IMR-90 (cell line): Measurements from ENCODE around the gene CLDN2. TPM values are rescaled to one million over a fixed set of nuclear protein-coding genes. Genes with fewer than 3 reads are reported as not detected.

Source experiments
- ATAC-seq: fragments of 200-7000 bp; cut with Tn5 transposase; 2 replicates; pipeline ENCODE4 v1.9.1; 2020; ENCODE audit warnings: low read depth, mild to moderate bottlenecking, moderate library complexity
- BruUV-seq: library from RNA; stranded (reverse); fragments of 400-500 nt; replicated peaks from 2 replicates; lab custom pipeline; 2021; lab: Mats Ljungman, UMichigan
- CTCF ChIA-PET: fragments of 300-600 bp; formaldehyde crosslinking; extraction: SDS; loops from one replicate; lab custom pipeline; 2021; ENCODE audit warnings: antibody characterized with exemption; lab: Yijun Ruan, JAX
- POLR2A ChIA-PET: fragments of 300-600 bp; sonication (Branson Sonifier 250); formaldehyde crosslinking; loops from one replicate; lab custom pipeline; 2022; ENCODE audit warnings: antibody characterized with exemption; ENCODE audit not compliant: unreplicated experiment; lab: Charles Lee
- DNase-seq: peaks from one replicate; pipeline ENCODE4 v3.0.0; 2013
- H2AFZ ChIP-seq: replicated peaks from 2 replicates; pipeline ENCODE3; 2013; ENCODE audit warnings: low read length, mild to moderate bottlenecking; ENCODE audit not compliant: poor library complexity
- H2AK5ac ChIP-seq: 2 replicates; pipeline ENCODE4 v1.6.1; 2013; ENCODE audit warnings: low read depth, low read length, inconsistent platforms
- H2AK9ac ChIP-seq: replicated peaks from 2 replicates; pipeline ENCODE3; 2013; ENCODE audit warnings: mild to moderate bottlenecking, low read depth, low read length, moderate library complexity; ENCODE audit not compliant: poor library complexity
- H2BK120ac ChIP-seq: 2 replicates; pipeline ENCODE4 v1.6.1; 2013; ENCODE audit warnings: low read depth, low read length, inconsistent platforms
- H2BK15ac ChIP-seq: 3 replicates; pipeline ENCODE4 v1.6.1; 2013; ENCODE audit warnings: low read depth, low read length, inconsistent platforms
- H2BK20ac ChIP-seq: 2 replicates; pipeline ENCODE4 v1.6.1; 2013; ENCODE audit warnings: low read depth, mild to moderate bottlenecking, inconsistent platforms, low read length, moderate library complexity
- H2BK5ac ChIP-seq: 2 replicates; pipeline ENCODE4 v1.6.1; 2013; ENCODE audit warnings: mild to moderate bottlenecking, low read depth, low read length, inconsistent platforms; ENCODE audit not compliant: poor library complexity, severe bottlenecking
- H3K14ac ChIP-seq: replicated peaks from 2 replicates; pipeline ENCODE4 v1.6.1; 2013; ENCODE audit warnings: low read depth, low read length, inconsistent platforms
- H3K18ac ChIP-seq: 2 replicates; pipeline ENCODE4 v1.6.1; 2013; ENCODE audit warnings: low read depth, low read length, control low read depth
- H3K23ac ChIP-seq: 2 replicates; pipeline ENCODE4 v1.6.1; 2013; ENCODE audit warnings: low read depth, low read length, inconsistent platforms
- H3K27ac ChIP-seq: 2 replicates; pipeline ENCODE4 v1.5.1; 2013; ENCODE audit warnings: mild to moderate bottlenecking, control low read depth, low read length; ENCODE audit not compliant: insufficient read depth
- H3K27me3 ChIP-seq: 2 replicates; pipeline ENCODE4 v1.6.1; 2013; ENCODE audit warnings: low read length; ENCODE audit not compliant: control insufficient read depth, insufficient read depth
- H3K36me3 ChIP-seq: 2 replicates; pipeline ENCODE4 v1.6.1; 2013; ENCODE audit warnings: low read length, mixed read lengths; ENCODE audit not compliant: control insufficient read depth, insufficient read depth
- H3K4ac ChIP-seq: 2 replicates; pipeline ENCODE4 v1.6.1; 2013; ENCODE audit warnings: low read depth, low read length, inconsistent platforms
- H3K4me1 ChIP-seq: 2 replicates; pipeline ENCODE4 v1.6.1; 2013; ENCODE audit warnings: low read length, mixed read lengths; ENCODE audit not compliant: control insufficient read depth, insufficient read depth
- H3K4me2 ChIP-seq: 2 replicates; pipeline ENCODE4 v1.6.1; 2013; ENCODE audit warnings: low read depth, mild to moderate bottlenecking, control low read depth, low read length, moderate library complexity
- H3K4me3 ChIP-seq: 2 replicates; pipeline ENCODE4 v1.5.1; 2013; ENCODE audit warnings: low read depth, mild to moderate bottlenecking, control low read depth, low read length, moderate library complexity; ENCODE audit not compliant: insufficient read depth
- H3K56ac ChIP-seq: 2 replicates; pipeline ENCODE4 v1.6.1; 2013; ENCODE audit warnings: low read length, inconsistent platforms; ENCODE audit not compliant: insufficient read depth; ENCODE audit errors: extremely low read depth
- H3K79me1 ChIP-seq, 2 experiments: 2 replicates each; pipeline ENCODE4 v1.6.1; 2013; ENCODE audit warnings: low read length in 2 of 2, inconsistent platforms in 1 of 2, low read depth in 1 of 2
- H3K9ac ChIP-seq: 2 replicates; pipeline ENCODE4 v1.6.1; 2013; ENCODE audit warnings: low read depth, low read length, control low read depth
- H3K9me1 ChIP-seq: 2 replicates; pipeline ENCODE4 v1.6.1; 2013; ENCODE audit warnings: low read length, inconsistent platforms; ENCODE audit not compliant: insufficient read depth
- H3K9me3 ChIP-seq: 2 replicates; pipeline ENCODE4 v1.6.1; 2013; ENCODE audit warnings: low read length; ENCODE audit not compliant: control insufficient read depth, insufficient read depth
- H4K20me1 ChIP-seq: 2 replicates; pipeline ENCODE4 v1.6.1; 2013; ENCODE audit warnings: low read length, inconsistent platforms; ENCODE audit not compliant: insufficient read depth
- H4K5ac ChIP-seq: 2 replicates; pipeline ENCODE4 v1.6.1; 2013; ENCODE audit warnings: mild to moderate bottlenecking, low read depth, low read length, control low read depth
- H4K8ac ChIP-seq, 2 experiments: 2 replicates each; pipeline ENCODE4 v1.6.1; 2013; ENCODE audit warnings: low read depth in 2 of 2, low read length in 2 of 2, control low read depth in 1 of 2, inconsistent platforms in 1 of 2
- H4K91ac ChIP-seq: 2 replicates; pipeline ENCODE4 v1.6.1; 2013; ENCODE audit warnings: low read depth, low read length, inconsistent platforms; ENCODE audit not compliant: insufficient read depth
- BHLHE40 ChIP-seq: fragments of 150-350 bp; IDR thresholded peaks from 2 replicates; pipeline ENCODE4 v1.6.1; 2016; ENCODE audit warnings: mild to moderate bottlenecking, low read depth, low read length
- CEBPB ChIP-seq: IDR thresholded peaks from 2 replicates; pipeline ENCODE4 v1.6.1; 2012; ENCODE audit warnings: low read depth, low read length, improper control_type of control experiment
- CHD1 ChIP-seq: IDR thresholded peaks from 2 replicates; pipeline ENCODE4 v1.6.1; 2012; ENCODE audit warnings: low read depth, low read length, improper control_type of control experiment
- CTCF ChIP-seq: conservative IDR thresholded peaks from 2 replicates; pipeline ENCODE4 v1.5.1; 2012; ENCODE audit warnings: mild to moderate bottlenecking, low read depth, low read length, improper control_type of control experiment
- ELK1 ChIP-seq: fragments of 150-350 bp; IDR thresholded peaks from 2 replicates; pipeline ENCODE4 v1.6.1; 2016; ENCODE audit warnings: low read depth, mild to moderate bottlenecking, low read length, moderate library complexity, borderline replicate concordance
- FOS ChIP-seq: fragments of 150-350 bp; IDR thresholded peaks from 2 replicates; pipeline ENCODE4 v1.6.1; 2016; ENCODE audit warnings: low read depth, low read length
- MAFK ChIP-seq: IDR thresholded peaks from 2 replicates; pipeline ENCODE4 v1.6.1; 2012; ENCODE audit warnings: low read depth, low read length, improper control_type of control experiment
- MAZ ChIP-seq: IDR thresholded peaks from 2 replicates; pipeline ENCODE4 v1.6.1; 2012; ENCODE audit warnings: low read depth, mild to moderate bottlenecking, low read length, improper control_type of control experiment, moderate library complexity, borderline replicate concordance
- MXI1 ChIP-seq: IDR thresholded peaks from 2 replicates; pipeline ENCODE4 v1.6.1; 2012; ENCODE audit warnings: low read depth, mild to moderate bottlenecking, low read length, moderate library complexity, borderline replicate concordance
- NFE2L2 ChIP-seq: fragments of 150-350 bp; IDR thresholded peaks from 2 replicates; pipeline ENCODE4 v1.6.1; 2016; ENCODE audit warnings: low read depth, mild to moderate bottlenecking, low read length
- POLR2A ChIP-seq: IDR thresholded peaks from 2 replicates; pipeline ENCODE4 v1.6.1; 2012; ENCODE audit warnings: mild to moderate bottlenecking, low read depth, low read length
- RAD21 ChIP-seq: IDR thresholded peaks from 2 replicates; pipeline ENCODE4 v1.6.1; 2012; ENCODE audit warnings: low read length, improper control_type of control experiment
- RCOR1 ChIP-seq: IDR thresholded peaks from 2 replicates; pipeline ENCODE4 v1.6.1; 2012; ENCODE audit warnings: mild to moderate bottlenecking, low read length, improper control_type of control experiment; ENCODE audit not compliant: insufficient replicate concordance
- RFX5 ChIP-seq: IDR thresholded peaks from 2 replicates; pipeline ENCODE4 v1.8.0; 2012; ENCODE audit warnings: low read depth, mild to moderate bottlenecking, low read length, moderate library complexity
- SMC3 ChIP-seq: fragments of 150-350 bp; IDR thresholded peaks from 2 replicates; pipeline ENCODE4 v1.6.1; 2016; ENCODE audit warnings: low read depth, mild to moderate bottlenecking, antibody characterized with exemption, low read length, moderate library complexity
- USF2 ChIP-seq: fragments of 150-350 bp; IDR thresholded peaks from 2 replicates; pipeline ENCODE4 v1.6.1; 2017; ENCODE audit warnings: mild to moderate bottlenecking, antibody characterized with exemption, low read length, low read depth
- WGBS, 2 experiments: methylation state at CpG; one replicate each; pipeline versions ENCODE4 v1.1.5 to v1.1.7; 2013; ENCODE audit warnings: missing lambda C conversion rate in 2 of 2; ENCODE audit not compliant: insufficient read length in 1 of 2; ENCODE audit errors: extremely low coverage in 2 of 2; 5-methylcytosine and 5-hydroxymethylcytosine counted together
- dilution Hi-C: fragments of 300-500 bp; cut with HindIII; formaldehyde crosslinking; loops from one replicate; pipeline ENCODE4 v1.14.3; 2018; ENCODE audit warnings: low sequenced_read_pairs; ENCODE audit not compliant: unreplicated experiment
- in situ Hi-C: fragments of 300-500 bp; cut with MboI; formaldehyde crosslinking; loops from 3 replicates; pipeline ENCODE4 v1.14.3; 2019; ENCODE audit warnings: low sequenced_read_pairs, inconsistent platforms, mixed read lengths
- intact Hi-C: fragments of 100-400 bp; cut with micrococcal nuclease; formaldehyde crosslinking; loops from 2 replicates; pipeline ENCODE4 v1.10.0; 2022
- polyA plus RNA-seq, 3 experiments: library from polyadenylated mRNA; depleted of rRNA; stranded (reverse); fragments of >200 nt; gene quantifications; 2 replicates each; pipeline ENCODE4 v1.2.3, GENCODE V29; 2012; ENCODE audit warnings: low replicate concordance in 1 of 3
- total RNA-seq: library from RNA; depleted of rRNA; stranded (reverse); fragments of >200 nt; gene quantifications from 2 replicates; pipeline ENCODE4 v1.2.3, GENCODE V29; 2012

The CLDN2 gene
- total and polyA plus RNA-seq, 2 of the 4 experiments (the other 2 are of a cell fraction), result 0.03 TPM; not detected in 1

- Histone ChIP-seq H2BK15ac (no peak overlapping the region), H3K9me3 (no peaks in the 10 kb centered on the region), H3K9me1 (peaks cover 9% of the 10 kb centered on the region; the same call in 1 of the 2 replicates), H2BK20ac (no peak overlapping the region), H3K23ac (no peak overlapping the region), H2AK9ac (no peak overlapping the region), H3K18ac (no peak overlapping the region), H3K27ac (no peak overlapping the region), H2BK5ac (no peak overlapping the region), H2BK120ac (no peak overlapping the region), H4K91ac (no peak overlapping the region), H3K56ac (no peak overlapping the region), H3K36me3 (no peaks in the 10 kb centered on the region), H2AK5ac (no peak overlapping the region), H3K9ac (no peak overlapping the region), H4K8ac (no peak overlapping the region), H3K4me3 (no peak overlapping the region), H4K5ac (no peak overlapping the region), H4K20me1 (no peaks in the 10 kb centered on the region), H2AFZ (no peak overlapping the region), H3K14ac (no peak overlapping the region), H3K79me1 (no peaks in the 10 kb centered on the region), H3K4ac (no peak overlapping the region), H3K4me1 (0 out of 2 replicates have a peak, but pooled peaks cover 2% of the 10 kb centered on the region), H3K4me2 (no peak overlapping the region), H3K27me3 (peaks cover 11% of the 10 kb centered on the region)
- TF ChIP-seq FOS (no peak), CTCF (no peak), BHLHE40 (no peak), RCOR1 (no peak), NFE2L2 (no peak), MAZ (no peak), RAD21 (no peak), USF2 (no peak), MXI1 (no peak), ELK1 (no peak), SMC3 (no peak), POLR2A (no peak), MAFK (no peak), CEBPB (no peak), CHD1 (no peak), RFX5 (no peak)
- no CpG with 5 or more reads among the region's 1 CpG for WGBS, 2 experiments
- no peak for ATAC-seq
- intact Hi-C loops, result loop anchor here (10.0 kb wide), 6 partner anchors 125 to 995 kb away; partner anchors contain the start of genes PRPS1 and RBM41
- DNase-seq, result no peak
- POLR2A ChIA-PET, result no interaction called here
- CTCF ChIA-PET, result interaction anchor here (0.6 kb wide), 2 partner anchors 67 to 769 kb away, joined by 5 to 6 read pairs; no protein-coding TSS in a partner anchor
- no TSS peak for BruUV-seq
- in situ Hi-C loops, result no loop called here
- dilution Hi-C loops, result no loop called here
These were observed 20.4 kb upstream of the CLDN2 start for GRCh38 chrX:106899841-106900240.
